Right lobe of liver (tissue), 4 donors: ENCODE results near the gene P2RX3.
A peak's percentile ranks its signal among the peaks of the same experiment; 100 is the strongest.

Source experiments
- POLR2A ChIP-seq: fragments of 450-650 bp; IDR thresholded peaks from one replicate; pipeline ENCODE4 v1.6.1; 2017; ENCODE audit warnings: antibody characterized with exemption, mild to moderate bottlenecking
- TF ChIP-seq, protein P1 (sequence below), 4 donors: fragments of 200-600 bp in 3 of 4; fragments of 450-650 bp in 1 of 4; IDR thresholded peaks; one replicate each; pipeline versions ENCODE4 v1.5.1 to v1.8.0; 2016 to 2022; ENCODE audit warnings: antibody characterized with exemption in 4 of 4, mild to moderate bottlenecking in 2 of 4
- donor health status: DM: no; HTN: no; CAD: no.
- donor health status: DM: no; HTN: no; CAD: no.
- donor health status: DM: no; HTN: yes; CAD: no.

DNA sequence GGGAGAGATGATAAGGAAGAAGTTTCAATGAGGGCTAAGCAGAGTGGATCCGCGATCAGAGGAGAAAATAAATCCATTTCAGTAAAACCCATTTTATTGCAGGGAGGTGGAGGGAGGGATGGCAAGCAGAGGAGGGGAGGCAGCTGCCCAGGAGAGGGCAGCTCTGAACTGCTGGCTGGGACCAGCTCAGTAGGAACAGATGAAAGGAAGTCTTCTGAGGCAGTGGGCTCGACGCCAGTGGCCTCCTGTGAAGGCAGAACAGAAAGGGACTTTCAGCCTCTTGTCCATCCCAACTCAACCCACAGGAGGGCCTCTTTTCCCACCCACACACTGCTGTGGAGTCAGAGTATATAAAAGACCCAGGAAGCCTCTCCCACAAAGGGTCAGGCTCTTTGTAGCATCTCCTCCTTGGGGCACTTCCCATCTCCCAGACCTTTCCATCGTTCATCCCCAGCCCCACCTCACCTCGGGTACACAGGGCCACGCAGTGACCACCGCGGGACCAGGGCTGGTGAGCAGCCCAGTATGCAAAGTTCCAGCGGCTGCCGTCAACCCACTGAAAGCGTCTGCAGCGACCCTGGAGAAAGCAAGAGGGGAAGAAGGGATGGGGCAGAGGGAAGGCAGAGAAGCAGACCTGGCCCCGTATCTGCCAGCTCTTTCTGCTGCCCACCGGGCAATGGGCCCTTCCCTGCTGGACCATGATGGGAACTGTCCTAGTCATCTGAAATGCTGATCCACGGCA is 49.3 kb downstream of the P2RX3 start:
- no peak for TF ChIP-seq POLR2A
- TF ChIP-seq, protein P1, sequence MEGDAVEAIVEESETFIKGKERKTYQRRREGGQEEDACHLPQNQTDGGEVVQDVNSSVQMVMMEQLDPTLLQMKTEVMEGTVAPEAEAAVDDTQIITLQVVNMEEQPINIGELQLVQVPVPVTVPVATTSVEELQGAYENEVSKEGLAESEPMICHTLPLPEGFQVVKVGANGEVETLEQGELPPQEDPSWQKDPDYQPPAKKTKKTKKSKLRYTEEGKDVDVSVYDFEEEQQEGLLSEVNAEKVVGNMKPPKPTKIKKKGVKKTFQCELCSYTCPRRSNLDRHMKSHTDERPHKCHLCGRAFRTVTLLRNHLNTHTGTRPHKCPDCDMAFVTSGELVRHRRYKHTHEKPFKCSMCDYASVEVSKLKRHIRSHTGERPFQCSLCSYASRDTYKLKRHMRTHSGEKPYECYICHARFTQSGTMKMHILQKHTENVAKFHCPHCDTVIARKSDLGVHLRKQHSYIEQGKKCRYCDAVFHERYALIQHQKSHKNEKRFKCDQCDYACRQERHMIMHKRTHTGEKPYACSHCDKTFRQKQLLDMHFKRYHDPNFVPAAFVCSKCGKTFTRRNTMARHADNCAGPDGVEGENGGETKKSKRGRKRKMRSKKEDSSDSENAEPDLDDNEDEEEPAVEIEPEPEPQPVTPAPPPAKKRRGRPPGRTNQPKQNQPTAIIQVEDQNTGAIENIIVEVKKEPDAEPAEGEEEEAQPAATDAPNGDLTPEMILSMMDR (IDR thresholded peaks at IDR 0.05), result peak in 3 of 4 donors; percentile 10 to 37 (median 25)
